Activated naive CD4-positive, alpha-beta T cell treated with anti-CD3 and anti-CD28 coated beads, Interleukin-2, amount 50 U/mL, for 24 hours (primary cell): ENCODE measurements around the gene NCOA1.

Experiments
- H3K27ac Mint-ChIP-seq: one replicate; pipeline ENCODE4 v1.8.0; 2021; ENCODE audit warnings: mild to moderate bottlenecking, mixed read lengths
- H3K27me3 Mint-ChIP-seq: one replicate; pipeline ENCODE4 v1.8.0; 2021; ENCODE audit warnings: mixed read lengths
- H3K36me3 Mint-ChIP-seq: one replicate; pipeline ENCODE4 v1.8.0; 2021; ENCODE audit warnings: mixed read lengths
- H3K4me1 Mint-ChIP-seq: one replicate; pipeline ENCODE4 v1.8.0; 2021; ENCODE audit warnings: mixed read lengths
- H3K4me3 Mint-ChIP-seq: one replicate; pipeline ENCODE4 v1.8.0; 2021; ENCODE audit warnings: mild to moderate bottlenecking, mixed read lengths
- H3K9me3 Mint-ChIP-seq: one replicate; pipeline ENCODE4 v1.8.0; 2021; ENCODE audit warnings: mixed read lengths

Gene NCOA1

GRCh38 chr2:24628746-24629145 is 137.7 kb downstream of the NCOA1 start:
- H3K4me3 Mint-ChIP-seq: no peak overlapping the region
- no peaks in the 10 kb centered on the region for H3K27me3 Mint-ChIP-seq
- H3K27ac Mint-ChIP-seq: peak overlapping the region; percentile 3
- H3K36me3 Mint-ChIP-seq: peaks cover 5% of the 10 kb centered on the region
- no peaks in the 10 kb centered on the region for H3K9me3 Mint-ChIP-seq
- H3K4me1 Mint-ChIP-seq: peaks cover 38% of the 10 kb centered on the region

GRCh38 chr2:24632172-24632571 is 141.1 kb downstream of the NCOA1 start:
- peaks cover 2% of the 10 kb centered on the region for H3K36me3 Mint-ChIP-seq
- no peaks in the 10 kb centered on the region for H3K9me3 Mint-ChIP-seq
- peaks cover 21% of the 10 kb centered on the region for H3K4me1 Mint-ChIP-seq
- H3K4me3 Mint-ChIP-seq: no peak overlapping the region
- no peaks in the 10 kb centered on the region for H3K27me3 Mint-ChIP-seq
- no peak overlapping the region for H3K27ac Mint-ChIP-seq

DNA sequence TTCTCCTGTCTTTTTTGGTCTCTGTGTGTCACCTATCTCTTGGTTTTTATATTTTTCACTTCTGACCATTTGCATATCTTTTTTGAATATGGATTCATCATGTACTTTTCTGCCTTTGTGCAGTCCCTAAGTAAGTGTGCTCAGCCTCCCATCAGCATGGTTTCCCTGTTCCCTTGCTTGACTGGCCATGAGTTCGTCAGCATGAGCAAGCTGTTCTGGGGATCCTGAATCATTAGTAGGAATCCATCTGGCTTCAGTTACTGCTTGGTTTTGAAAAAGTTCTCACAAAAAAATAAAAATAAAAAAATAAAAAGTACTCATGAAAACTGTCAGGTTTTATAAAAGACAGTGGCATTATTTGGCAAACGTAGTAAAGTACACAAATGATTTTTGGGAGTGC is 144.1 kb downstream of the NCOA1 start:
- Mint-ChIP-seq H3K27ac (no peak overlapping the region), H3K4me3 (no peak overlapping the region), H3K36me3 (peaks cover 14% of the 10 kb centered on the region), H3K9me3 (no peaks in the 10 kb centered on the region), H3K4me1 (peaks cover 23% of the 10 kb centered on the region), H3K27me3 (no peaks in the 10 kb centered on the region)

DNA sequence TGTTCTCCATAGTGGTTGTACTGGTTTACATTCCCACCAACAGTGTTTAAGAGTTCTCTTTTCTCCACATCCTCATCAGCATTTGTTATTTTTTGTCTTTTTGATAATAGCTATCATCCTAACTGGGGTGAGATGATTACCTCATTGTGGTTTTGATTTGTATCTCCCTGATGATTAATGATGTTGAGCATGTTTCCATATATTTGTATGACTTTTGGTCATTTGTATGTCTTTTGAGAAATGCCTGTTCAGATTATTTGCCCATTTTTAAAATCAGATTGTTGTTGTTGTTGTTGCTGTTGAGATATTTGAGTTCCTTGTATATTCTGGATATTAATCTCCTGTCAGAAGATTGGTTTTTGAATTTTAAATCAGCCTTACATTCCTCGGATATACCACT is 147.5 kb downstream of the NCOA1 start:
- H3K27me3 Mint-ChIP-seq: no peaks in the 10 kb centered on the region
- no peaks in the 10 kb centered on the region for H3K9me3 Mint-ChIP-seq
- H3K4me1 Mint-ChIP-seq: peaks cover 36% of the 10 kb centered on the region
- H3K4me3 Mint-ChIP-seq: no peak overlapping the region
- H3K36me3 Mint-ChIP-seq: peaks cover 14% of the 10 kb centered on the region
- H3K27ac Mint-ChIP-seq: no peak overlapping the region

- Mint-ChIP-seq H3K27me3 (no peaks in the 10 kb centered on the region), H3K9me3 (no peaks in the 10 kb centered on the region), H3K4me1 (peaks cover 34% of the 10 kb centered on the region), H3K36me3 (peaks cover 19% of the 10 kb centered on the region), H3K4me3 (no peak overlapping the region), H3K27ac (no peak overlapping the region)
These were observed 151.3 kb downstream of the NCOA1 start for GRCh38 chr2:24642351-24642750.

DNA sequence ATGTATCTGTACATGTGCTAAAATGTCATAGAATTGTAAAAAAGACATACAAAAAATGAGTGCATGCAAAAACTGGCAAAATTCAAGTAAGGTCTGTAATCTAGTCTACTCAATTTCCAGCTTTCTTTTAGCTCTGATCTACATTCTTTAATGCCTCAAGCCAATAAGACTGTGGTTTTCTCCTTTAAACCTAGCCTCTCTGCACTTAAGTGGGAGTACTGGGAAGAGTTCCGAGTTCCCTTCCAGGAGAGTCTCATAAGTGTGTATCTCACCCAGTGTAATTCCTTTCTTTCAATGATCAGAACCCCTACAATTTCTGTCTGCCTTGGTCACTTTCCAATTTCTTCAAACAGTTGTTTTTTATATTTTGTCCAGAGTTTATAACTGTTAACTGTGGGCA is 152.0 kb downstream of the NCOA1 start:
- Mint-ChIP-seq H3K9me3 (no peaks in the 10 kb centered on the region), H3K4me3 (no peak overlapping the region), H3K27ac (no peak overlapping the region), H3K27me3 (no peaks in the 10 kb centered on the region), H3K4me1 (peaks cover 34% of the 10 kb centered on the region), H3K36me3 (peaks cover 14% of the 10 kb centered on the region)

- no peaks in the 10 kb centered on the region for H3K9me3 Mint-ChIP-seq
- peaks cover 26% of the 10 kb centered on the region for H3K4me1 Mint-ChIP-seq
- H3K27ac Mint-ChIP-seq: no peak overlapping the region
- no peak overlapping the region for H3K4me3 Mint-ChIP-seq
- H3K27me3 Mint-ChIP-seq: no peaks in the 10 kb centered on the region
- peaks cover 8% of the 10 kb centered on the region for H3K36me3 Mint-ChIP-seq
These were observed 153.0 kb downstream of the NCOA1 start for GRCh38 chr2:24644032-24644431.

DNA sequence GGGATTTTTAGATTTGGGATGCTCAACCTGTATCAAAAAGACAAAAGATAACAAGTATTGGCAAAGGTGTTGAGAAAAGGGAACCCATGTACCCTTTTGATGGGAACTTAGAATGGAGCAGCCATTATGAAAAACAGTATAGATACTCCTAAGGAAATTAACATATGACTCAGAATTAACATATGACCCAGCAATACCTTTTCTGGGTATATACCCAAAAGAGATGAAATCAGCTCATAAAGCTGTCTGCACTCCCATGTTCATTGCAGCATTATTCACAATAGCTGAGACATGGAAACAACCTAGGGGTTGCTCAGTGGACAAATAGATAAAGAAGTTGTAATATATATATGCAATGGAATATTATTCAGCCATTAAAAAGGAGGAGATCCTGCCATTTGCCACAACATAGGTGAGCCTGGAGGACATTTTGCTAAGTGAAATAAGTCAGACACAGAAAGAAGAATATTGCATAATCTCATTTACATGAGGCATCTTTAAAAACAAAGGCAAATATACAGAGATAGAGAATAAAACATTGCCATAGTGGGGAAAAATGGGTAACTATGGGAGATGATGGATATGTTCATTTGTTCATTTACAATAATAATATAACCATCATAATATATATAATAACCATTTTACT is 160.1 kb downstream of the NCOA1 start:
- Mint-ChIP-seq H3K27ac (no peak overlapping the region), H3K27me3 (no peaks in the 10 kb centered on the region), H3K4me3 (no peak overlapping the region), H3K36me3 (peaks cover 6% of the 10 kb centered on the region), H3K4me1 (peaks cover 21% of the 10 kb centered on the region), H3K9me3 (peaks cover 5% of the 10 kb centered on the region)

GRCh38 chr2:24651643-24652003 is 160.6 kb downstream of the NCOA1 start:
- no peaks in the 10 kb centered on the region for H3K27me3 Mint-ChIP-seq
- no peak overlapping the region for H3K4me3 Mint-ChIP-seq
- no peak overlapping the region for H3K27ac Mint-ChIP-seq
- H3K4me1 Mint-ChIP-seq: peaks cover 22% of the 10 kb centered on the region
- H3K36me3 Mint-ChIP-seq: peaks cover 5% of the 10 kb centered on the region
- H3K9me3 Mint-ChIP-seq: peaks cover 5% of the 10 kb centered on the region

GRCh38 chr2:24652265-24653182 is 161.5 kb downstream of the NCOA1 start:
- Mint-ChIP-seq H3K9me3 (peaks cover 5% of the 10 kb centered on the region), H3K4me1 (peaks cover 28% of the 10 kb centered on the region), H3K4me3 (no peak overlapping the region)

GRCh38 chr2:24657818-24658217 is 166.8 kb downstream of the NCOA1 start:
- Mint-ChIP-seq H3K4me3 (no peak overlapping the region), H3K27me3 (no peaks in the 10 kb centered on the region), H3K27ac (no peak overlapping the region), H3K9me3 (no peaks in the 10 kb centered on the region), H3K4me1 (peaks cover 40% of the 10 kb centered on the region), H3K36me3 (peaks cover 10% of the 10 kb centered on the region)

More at GRCh38 chr2:24652265-24653182, 161.5 kb downstream of the NCOA1 start:
- no peaks in the 10 kb centered on the region for H3K27me3 Mint-ChIP-seq
- no peak overlapping the region for H3K27ac Mint-ChIP-seq
- peaks cover 5% of the 10 kb centered on the region for H3K36me3 Mint-ChIP-seq

DNA sequence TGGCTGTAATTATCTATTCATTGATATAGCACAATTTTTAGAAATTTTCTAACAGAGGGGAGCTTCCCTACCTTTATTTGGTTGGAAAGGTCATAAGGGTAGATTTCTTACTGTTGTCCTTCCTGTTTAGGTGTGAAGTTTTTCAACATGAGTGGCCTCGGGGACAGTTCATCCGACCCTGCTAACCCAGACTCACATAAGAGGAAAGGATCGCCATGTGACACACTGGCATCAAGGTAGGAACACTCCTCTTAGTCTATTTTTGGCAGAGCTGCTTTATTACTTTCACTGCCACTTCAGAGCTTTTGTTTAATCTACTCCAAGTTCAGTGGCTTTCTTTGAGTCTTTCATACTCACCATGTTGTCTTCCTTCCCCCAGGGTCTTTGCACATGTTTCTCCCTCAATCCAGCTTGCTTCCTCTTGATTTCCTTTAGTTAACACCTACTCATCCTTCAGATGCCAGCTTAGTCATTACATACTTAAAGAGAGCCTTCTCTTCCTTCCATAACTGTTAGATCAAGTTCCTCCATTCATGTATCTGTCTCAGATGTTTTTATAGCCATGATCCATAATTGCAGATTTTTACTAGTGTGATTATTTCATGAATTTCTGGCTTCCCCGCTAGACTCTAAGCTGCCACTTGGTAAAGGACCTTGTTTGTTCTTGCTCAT is 167.6 kb downstream of the NCOA1 start:
- Mint-ChIP-seq H3K9me3 (no peaks in the 10 kb centered on the region), H3K4me3 (no peak overlapping the region), H3K27me3 (no peaks in the 10 kb centered on the region), H3K36me3 (peaks cover 11% of the 10 kb centered on the region), H3K4me1 (peaks cover 40% of the 10 kb centered on the region), H3K27ac (no peak overlapping the region)

DNA sequence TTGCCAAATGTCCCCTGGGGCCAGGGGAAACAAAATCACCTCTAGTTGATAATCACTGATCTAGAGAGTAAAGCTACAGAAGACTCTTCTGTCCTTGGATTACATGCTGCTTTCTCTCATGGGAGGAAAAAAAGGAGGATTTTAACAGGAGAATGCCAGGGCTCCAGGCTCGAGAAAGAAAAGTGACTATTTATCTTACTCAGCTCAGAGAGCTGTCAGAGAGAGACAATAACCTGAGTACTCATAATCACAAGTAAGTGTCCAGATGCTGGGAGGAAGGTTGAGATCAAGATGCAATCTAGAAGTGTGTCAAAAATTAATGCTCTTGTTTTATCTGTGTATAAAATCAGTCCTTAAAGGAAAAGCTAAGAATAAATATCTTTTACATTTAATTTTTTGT is 168.8 kb downstream of the NCOA1 start:
- Mint-ChIP-seq H3K27me3 (no peaks in the 10 kb centered on the region), H3K4me3 (no peak overlapping the region), H3K27ac (no peak overlapping the region)

DNA sequence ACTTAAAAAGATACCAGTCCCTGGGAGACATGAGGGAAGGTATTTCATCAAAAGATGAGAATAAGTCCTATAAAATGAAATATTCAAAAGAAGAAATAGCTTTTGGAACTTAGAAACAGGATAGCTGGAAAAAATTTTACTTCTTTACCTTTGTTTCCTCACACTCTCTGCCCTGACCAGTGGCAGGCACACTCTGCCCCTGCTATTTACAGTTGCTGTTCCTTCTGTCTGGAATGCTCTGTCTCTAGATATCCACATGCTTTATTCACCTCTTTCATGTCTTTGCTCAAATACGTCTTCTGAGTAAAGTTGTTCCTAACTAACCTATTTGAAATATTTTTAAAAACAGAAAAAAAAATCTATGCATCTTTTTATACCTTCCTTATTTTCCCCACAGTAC is 176.5 kb downstream of the NCOA1 start:
- no peaks in the 10 kb centered on the region for H3K9me3 Mint-ChIP-seq
- H3K36me3 Mint-ChIP-seq: peaks cover 22% of the 10 kb centered on the region
- no peak overlapping the region for H3K27ac Mint-ChIP-seq
- H3K4me3 Mint-ChIP-seq: no peak overlapping the region
- no peaks in the 10 kb centered on the region for H3K27me3 Mint-ChIP-seq
- H3K4me1 Mint-ChIP-seq: peaks cover 9% of the 10 kb centered on the region

More for the DNA sequence above, 168.8 kb downstream of the NCOA1 start:
- Mint-ChIP-seq H3K9me3 (no peaks in the 10 kb centered on the region), H3K4me1 (peaks cover 34% of the 10 kb centered on the region), H3K36me3 (peaks cover 14% of the 10 kb centered on the region)

GRCh38 chr2:24671230-24671629 is 180.2 kb downstream of the NCOA1 start:
- Mint-ChIP-seq H3K4me1 (peaks cover 7% of the 10 kb centered on the region), H3K36me3 (peaks cover 26% of the 10 kb centered on the region), H3K9me3 (no peaks in the 10 kb centered on the region), H3K27me3 (no peaks in the 10 kb centered on the region), H3K4me3 (no peak overlapping the region), H3K27ac (no peak overlapping the region)

DNA sequence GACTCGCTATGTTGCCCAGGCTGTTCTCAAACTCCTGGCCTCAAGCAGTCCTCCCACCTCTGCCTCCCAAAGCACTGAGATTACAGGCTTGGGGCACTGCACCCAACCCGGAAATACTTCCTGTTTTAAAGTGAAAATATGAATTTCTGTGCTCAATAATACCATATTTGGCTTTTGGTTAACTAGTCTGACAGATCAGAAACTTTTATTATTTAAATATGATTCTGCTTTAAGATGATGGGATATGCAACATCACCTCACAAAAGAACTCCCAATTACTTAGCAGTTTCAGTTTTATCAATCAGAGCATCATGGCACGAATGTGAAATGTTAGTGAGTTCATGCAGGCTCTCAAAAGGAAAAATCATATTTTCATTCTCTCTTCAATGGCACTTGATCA is 181.5 kb downstream of the NCOA1 start:
- Mint-ChIP-seq H3K9me3 (no peaks in the 10 kb centered on the region), H3K36me3 (peaks cover 31% of the 10 kb centered on the region), H3K27me3 (no peaks in the 10 kb centered on the region), H3K27ac (no peak overlapping the region), H3K4me3 (no peak overlapping the region), H3K4me1 (peaks cover 7% of the 10 kb centered on the region)
